GM21526 (cell line): Measurements from ENCODE around the gene NMT1.

Experiments used
- ATAC-seq: cut with Tn5 transposase; IDR thresholded peaks from one replicate; pipeline ENCODE4 v1.9.1; 2021; ENCODE audit warnings: moderate library complexity; ENCODE audit not compliant: unreplicated experiment, low FRiP score

Gene NMT1

DNA sequence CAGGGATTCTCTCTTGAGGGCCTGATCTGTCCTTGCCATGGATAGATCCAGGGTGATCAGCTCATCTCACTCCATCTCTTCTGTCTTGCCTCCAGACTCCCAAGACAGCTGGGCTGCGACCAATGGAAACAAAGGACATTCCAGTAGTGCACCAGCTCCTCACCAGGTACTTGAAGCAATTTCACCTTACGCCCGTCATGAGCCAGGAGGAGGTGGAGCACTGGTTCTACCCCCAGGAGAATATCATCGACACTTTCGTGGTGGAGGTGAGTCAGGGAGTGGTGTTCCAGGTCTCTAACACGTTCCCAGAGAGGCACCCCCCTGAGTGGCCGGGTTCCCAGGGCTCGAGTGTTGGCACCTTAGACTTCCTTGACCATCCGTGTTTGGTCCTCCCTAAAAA, 41.7 kb downstream of the NMT1 start:
- ATAC-seq, result no peak

DNA sequence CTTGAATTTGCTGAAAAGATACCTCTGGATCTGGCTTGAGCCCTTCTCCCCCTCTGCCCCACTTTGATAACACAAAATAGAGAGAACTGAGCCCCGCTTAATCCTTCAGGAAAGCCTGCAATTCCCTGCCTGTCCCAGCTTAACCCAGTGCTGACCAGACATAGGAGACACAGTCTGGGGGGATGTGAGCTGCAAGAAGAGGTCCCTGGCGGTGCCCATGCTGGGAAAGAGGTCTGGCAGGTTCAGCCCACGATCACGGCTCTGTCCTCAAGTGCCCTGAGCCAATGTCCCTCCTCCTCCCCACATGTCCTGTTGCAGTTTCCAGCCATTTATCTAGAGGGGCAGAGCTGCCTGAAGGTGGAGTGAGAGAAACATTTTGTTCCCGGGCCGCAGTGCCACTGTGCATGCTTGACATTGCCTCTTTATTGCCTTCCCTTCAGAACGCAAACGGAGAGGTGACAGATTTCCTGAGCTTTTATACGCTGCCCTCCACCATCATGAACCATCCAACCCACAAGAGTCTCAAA, 42.2 kb downstream of the NMT1 start:
- no peak for ATAC-seq

DNA sequence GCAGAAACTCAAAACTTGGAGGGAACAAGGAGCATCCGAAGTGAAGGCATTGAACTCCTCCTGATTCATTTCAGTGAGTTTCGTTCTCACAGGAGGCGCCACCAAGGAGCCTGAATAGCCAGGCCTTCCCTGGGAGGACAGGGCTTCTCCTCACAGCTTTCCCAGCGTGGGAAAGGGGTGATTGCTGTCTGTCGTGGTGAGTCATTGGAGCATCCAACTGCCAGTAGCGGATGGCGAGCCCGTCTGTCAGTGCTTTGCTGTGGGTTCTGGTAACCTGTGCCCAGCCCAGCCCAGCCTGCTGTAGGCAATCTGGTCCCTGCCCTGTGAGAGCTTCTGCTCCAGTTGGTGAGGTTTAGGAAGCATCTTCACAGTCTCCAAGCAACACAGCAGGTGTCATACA, 42.9 kb downstream of the NMT1 start:
- no peak for ATAC-seq

- no peak for ATAC-seq
Observed at GRCh38 chr17:45104497-45104896, 43.4 kb downstream of the NMT1 start.

- ATAC-seq, result no peak
Observed at GRCh38 chr17:45104907-45105624, 43.9 kb downstream of the NMT1 start.

- ATAC-seq, result no peak
Observed at GRCh38 chr17:45106096-45106495, 45.0 kb downstream of the NMT1 start.

- no peak for ATAC-seq
Observed at GRCh38 chr17:45106582-45106981, 45.5 kb downstream of the NMT1 start.

- no peak for ATAC-seq
Observed at GRCh38 chr17:45107293-45108010, 46.3 kb downstream of the NMT1 start.

DNA sequence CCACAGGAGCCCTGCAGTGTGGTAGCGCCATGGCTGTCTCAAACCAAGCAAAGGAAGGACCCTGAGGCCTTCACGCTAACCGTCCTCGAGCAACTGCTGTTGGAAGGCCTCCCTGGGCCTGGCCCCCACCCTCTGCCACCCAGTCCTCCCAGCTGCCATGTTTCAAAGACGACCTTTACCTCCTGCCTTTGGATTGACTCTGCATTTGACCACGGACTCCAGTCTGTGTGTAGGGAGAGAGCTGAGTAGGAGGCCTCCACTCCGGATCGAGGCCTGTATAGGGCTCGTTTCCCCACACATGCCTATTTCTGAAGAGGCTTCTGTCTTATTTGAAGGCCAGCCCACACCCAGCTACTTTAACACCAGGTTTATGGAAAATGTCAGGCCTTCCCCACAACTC, 46.9 kb downstream of the NMT1 start:
- no peak for ATAC-seq

GRCh38 chr17:45108595-45109521, 47.7 kb downstream of the NMT1 start:
- ATAC-seq, result no peak

- ATAC-seq, result no peak
Observed at GRCh38 chr17:45110676-45111611, 49.8 kb downstream of the NMT1 start.

DNA sequence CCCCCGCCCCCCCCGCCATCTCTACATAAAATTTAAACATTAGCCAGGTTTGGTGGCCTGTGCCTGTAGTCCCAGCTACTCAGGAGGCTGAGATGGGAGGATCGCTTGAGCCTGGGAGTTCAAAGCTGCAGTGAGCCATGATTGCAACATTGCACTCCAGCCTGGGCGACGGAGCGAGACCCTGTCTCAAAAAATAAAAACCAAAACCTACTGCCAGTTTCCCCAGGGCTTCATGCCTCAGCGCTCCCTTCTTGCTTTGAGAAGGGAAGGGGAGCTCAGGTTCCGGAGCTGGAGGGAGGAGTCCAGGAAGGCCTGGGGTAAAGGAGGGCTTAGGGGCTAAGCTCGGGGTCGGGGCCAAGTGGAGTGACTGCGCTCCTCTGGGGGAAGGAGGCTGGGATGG, 50.7 kb downstream of the NMT1 start:
- no peak for ATAC-seq

DNA sequence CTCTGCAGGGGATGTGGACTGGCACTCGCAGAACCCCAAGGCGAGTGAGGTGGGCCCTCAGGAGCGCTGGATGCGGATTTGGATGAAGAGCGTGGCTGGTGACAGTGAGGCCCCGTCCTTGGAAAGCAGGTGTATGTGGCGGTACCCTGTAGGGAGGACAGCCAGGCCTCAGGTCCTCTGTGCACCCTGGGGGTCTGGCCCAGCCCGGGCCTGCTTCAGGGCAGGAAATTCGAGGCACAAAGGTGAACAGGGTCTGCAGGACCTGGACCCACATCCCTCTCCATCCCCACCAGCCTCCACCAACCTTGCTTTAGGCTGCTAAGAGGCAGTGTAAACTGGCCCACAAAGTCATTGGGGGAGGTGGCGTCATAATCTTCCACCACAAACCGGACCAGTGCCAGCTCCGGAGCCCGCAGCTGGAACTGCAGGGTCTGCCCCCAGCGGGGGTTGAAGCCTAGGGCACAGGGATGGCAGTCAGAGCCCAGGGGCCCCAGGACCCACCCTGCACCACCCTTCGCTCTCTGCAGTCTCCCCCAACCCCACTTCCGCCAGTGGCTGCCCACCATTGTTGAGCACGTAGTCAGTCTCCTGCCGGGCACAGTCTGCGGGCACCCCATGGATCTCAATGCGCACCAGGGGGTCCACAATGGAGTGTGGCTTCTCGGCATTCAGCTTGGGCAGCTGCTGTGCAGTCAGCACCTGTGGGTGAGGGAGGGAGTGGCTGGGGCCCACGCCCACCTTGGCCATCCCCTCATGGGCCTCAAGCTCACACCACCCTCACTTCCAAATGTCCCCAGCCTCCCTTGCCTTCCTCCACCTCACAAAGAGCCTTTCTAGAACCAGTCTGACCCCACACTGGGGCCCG, 51.7 kb downstream of the NMT1 start:
- ATAC-seq, result no peak

GRCh38 chr17:45113424-45113754, 52.3 kb downstream of the NMT1 start:
- no peak for ATAC-seq

- no peak for ATAC-seq
Observed at GRCh38 chr17:45114117-45114932, 53.2 kb downstream of the NMT1 start.

DNA sequence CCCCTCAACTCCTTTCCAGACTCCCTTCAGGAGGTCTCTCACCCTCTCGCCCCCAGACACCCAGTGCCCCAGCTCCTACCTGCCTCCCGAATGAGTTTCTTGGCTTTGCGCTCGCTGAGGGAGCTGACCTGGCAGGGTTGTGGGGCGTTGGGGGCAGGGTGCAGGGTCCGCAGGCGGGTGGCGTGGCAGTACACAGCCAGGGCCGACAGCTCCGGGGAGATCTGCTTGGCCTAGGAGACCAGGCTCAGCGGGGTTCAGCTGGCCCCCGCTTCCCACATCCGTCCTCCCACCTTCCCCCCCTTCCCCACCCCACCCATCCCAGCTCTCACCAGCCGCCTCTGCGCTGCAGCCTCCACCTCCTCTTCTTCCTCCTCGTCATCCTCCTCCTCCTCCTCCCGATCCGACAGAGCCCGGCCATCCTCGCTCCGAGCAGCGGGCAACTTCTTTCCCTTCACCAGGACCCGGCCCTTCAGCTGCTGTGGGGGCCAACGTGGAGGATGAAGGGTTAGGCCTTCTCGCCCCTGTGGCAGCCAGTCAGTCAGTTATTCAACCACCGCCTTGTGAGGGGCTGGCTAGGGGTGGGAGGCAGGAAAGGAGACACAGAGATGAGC, 54.0 kb downstream of the NMT1 start:
- ATAC-seq, result no peak

GRCh38 chr17:45115871-45116270, 54.8 kb downstream of the NMT1 start:
- ATAC-seq, result no peak
